T-helper 22 cell (primary cell): ENCODE measurements around the gene TTC39B.
"Not testable (repeated sequence)": the region's sequence is repeated elsewhere in the genome, so short reads cannot be mapped to it uniquely, and the experiment has no call there.

Experiments
- DNase-seq: peaks from one replicate; pipeline ENCODE4 v3.0.0-alpha.2; 2020; ENCODE audit warnings: low read depth

TTC39B gene

DNA sequence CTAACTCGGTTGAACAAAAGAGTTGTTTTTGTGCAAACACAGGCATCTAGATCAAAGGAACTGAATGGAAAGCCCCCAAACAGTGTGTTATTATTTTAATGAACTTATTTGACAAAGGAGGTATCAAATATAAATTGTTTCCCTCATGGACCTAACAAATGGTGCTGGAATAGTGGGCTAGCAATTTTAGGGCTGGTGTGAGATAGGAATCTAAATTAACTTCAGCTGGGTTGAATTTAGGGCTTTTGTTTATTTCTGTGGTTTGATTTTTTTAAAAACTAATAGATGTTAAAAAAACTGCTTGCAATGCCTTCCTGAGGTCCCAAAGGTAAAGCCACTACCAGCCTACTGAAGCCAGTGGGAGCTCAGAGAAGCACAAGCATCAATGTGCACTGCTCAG, 42.1 kb downstream of the TTC39B start:
- DNase-seq, result no peak

DNA sequence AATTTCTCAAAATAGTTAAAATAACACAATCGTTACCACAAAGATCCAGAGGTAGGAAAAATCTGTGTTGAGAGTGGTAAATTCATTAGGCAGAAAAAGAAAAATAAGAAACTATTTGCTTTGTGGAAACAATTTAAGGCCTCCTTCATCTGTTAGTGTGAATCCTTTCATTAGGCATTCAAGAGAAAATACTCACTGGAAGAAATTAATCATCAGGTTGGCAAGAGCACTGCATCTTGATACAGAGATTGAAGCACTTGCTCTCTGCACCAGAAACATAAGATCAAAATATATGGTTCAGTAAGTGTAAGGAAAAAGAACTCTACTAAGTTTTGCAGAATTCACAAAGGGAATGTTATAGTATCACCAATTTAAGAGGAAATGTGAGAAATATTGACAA, 44.4 kb downstream of the TTC39B start:
- no peak for DNase-seq

DNA sequence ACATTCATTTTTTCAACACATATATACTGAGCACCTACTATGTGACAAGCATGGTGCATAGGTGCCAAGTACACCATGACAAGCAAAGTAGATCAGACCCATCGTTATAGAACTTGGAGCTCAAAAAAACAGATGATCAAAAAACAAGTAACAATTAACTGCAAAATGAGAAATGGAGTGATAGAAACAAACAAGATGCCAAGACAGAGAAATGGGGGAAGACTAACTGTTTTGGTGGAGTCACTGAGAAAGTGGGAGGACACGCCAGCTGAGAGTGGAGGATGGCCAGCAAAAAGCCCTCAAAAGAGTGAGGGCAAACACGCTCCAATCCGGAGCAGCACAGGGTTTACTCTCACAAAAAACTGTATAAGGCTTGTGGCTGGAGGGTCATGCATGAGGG, 50.6 kb downstream of the TTC39B start:
- no peak for DNase-seq

DNA sequence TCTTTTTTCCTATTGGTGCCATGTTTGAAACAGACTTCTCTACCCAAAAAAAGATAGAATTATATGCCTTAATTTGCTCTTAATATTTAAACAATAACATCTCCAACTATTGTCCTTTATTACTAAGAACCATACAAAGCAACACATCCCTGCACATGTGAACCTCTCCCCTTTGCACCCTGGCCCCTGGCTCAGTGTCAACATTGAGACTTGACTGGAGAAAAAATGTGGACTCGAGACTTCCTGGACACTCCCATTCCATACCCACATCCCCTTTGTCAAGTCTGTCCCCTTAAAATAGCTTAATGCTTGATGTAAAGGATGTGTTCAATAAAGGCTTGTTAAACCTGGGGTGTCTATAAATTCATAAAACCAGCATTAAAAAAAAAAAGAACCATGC, 53.2 kb downstream of the TTC39B start:
- DNase-seq, result no peak

DNA sequence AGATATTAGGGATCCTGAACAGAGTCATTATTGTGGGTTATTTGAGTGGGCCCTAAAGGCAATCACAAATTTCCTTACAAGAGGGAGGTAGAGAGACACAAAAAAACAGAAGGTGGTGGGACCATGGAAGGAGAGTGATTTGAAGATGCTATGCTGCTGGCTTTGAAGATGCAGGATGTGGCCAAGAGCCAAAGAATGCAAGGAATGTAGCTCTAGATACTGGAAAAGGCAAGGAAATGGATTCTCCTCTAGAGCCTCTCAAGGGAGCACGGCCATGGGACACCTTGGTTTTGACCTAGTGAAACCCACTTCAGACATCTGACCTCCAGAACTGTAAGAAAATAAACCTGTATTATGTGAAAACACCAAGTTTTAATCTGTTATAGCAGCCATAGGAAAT, 53.8 kb downstream of the TTC39B start:
- DNase-seq, result no peak

DNA sequence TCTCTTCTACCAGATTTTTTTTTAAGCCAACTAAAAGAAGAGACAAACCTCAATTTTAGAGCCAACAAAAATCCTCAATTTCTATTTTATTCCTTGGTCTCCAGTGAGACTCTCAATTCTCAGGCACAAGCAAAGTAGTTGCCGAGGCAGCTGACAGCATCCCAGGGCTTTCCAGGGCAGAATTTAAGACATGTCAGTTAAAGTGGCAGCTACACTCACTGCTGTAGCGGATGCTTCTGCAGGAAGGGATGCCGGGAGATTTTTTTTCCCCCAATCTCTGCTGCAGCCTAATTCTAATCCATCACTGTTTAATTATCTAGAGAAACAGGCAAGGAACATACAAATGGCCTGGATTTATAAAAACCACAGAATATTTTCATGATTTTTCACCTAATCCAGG, 57.0 kb downstream of the TTC39B start:
- DNase-seq, result no peak

DNA sequence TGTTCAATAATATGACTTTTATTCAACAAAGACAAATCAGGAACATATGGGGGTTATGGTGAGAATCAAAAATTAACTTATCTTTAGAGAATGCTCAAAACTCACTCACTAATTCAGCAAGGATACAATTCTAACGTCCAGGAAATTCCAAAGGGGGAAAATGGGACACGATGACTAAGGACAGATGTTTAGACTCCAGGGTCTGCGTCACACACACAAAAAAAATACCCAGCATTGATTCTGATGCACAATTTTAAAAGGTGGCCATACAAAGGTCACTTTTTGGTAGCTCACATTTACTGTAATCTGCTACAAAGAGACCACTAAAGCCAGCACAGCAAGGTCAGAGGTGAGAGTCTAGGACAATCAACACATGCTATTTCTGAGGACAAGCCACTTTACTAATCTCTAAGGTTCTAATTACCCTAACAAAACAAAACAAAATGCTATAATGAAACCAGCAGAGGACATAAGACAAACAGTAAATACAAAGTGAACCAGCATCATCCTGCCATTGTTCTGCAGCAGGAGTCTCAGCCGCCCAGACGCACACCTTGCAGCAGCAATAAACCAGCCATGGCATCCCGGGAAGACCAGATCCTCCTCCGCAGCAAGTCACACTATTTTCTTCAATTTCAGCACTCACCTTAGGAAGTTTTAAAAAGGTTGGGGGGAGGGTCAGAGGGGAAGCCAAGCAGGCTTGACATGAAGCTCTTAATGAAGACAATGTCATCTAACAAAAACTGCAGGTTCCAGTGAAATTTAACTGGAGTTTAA, 57.8 kb downstream of the TTC39B start:
- no peak for DNase-seq

DNA sequence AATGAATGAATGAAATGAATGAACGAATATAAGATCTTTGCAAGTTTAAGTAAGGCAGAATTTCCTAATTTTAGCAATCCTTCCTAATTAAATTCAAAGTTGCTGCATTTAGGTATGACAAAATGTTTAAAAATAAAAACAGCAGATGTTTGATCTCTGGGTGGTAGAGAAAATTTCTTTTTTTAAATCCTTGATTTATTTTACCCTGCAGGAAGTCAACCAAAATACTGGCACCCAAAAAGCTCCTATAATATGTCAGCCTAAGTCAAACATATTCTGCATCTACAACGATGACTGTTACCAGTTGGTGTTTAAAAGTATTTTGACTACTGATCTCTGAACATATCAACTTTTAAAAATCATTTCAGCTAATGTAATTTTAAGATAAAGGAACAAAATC, 58.4 kb downstream of the TTC39B start:
- no peak for DNase-seq

DNA sequence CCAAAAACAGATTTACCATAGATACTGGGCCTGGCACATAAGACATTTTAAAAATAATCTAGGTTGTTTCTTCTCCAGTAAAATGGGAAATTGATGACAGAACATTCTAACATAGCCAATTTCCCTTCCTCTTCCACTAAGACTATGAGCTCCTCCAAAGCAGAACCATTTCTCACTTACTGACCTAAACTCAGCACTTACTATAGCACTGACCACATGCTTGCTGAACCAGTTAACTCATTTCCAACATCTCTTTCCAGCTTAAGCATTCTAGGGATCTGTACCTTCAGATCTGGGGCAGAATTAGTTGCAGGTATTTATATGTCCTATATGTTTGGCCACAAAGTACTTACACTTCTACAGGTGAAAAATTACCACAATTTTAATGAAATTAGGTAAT, 58.9 kb downstream of the TTC39B start:
- DNase-seq, result no peak

DNA sequence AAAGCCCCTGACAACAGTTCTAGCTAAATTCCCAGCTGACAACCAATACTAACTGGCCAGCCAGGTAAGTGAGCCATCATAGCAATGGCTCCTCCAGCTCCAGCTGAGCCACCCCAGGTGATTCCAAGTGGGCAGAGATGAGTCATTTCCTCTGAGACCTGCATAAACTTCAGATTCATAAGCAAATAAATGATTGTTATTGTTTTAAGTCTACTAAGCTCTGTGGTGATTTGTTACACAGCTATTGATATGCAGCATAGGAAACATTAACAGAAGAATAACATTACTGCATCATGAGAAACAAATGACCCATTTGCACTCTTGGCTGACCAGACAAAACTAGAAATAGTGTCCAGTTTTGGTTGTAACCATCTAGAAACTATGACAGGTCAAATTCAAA, 60.3 kb downstream of the TTC39B start:
- no peak for DNase-seq

DNA sequence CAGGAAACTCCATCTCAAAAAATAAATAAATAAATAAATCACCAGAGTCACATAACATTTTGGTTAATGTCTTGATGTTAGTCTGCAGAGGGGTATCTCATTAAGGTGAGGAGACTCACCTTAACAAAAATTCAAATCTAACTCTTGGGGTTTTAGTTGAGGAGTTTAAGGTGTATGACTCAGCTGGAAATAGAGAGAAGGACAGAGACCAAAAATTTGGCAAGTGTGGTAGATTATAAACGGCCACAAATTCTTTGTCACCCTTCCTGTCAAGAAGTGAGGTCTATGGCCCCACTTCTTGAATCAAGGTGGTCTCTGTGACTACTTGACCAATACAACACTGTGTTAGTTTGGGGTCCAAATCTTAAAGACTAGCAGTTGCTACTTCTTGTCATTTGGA, 60.8 kb downstream of the TTC39B start:
- DNase-seq, result no peak

DNA sequence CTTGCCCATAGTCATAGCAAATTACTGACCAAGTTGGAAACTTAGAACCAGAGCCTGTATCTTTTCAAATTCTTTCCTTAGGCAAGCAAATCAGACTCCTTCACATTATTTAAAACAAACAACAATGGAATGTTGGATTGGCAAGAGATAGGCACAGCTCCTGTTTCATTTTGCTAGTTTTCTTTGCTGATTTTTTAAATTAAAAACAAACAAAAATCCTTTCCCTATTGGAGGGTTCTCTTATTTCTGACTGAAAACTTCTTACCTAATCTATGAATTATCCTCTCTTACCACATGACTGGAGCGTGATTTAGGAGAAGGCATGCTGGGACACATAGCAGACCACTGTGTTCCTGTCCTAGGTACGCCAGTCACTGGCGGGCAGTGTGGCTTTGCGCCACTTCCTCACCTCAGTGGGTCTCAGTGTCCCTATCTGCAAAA, 63.0 kb downstream of the TTC39B start:
- no peak for DNase-seq

DNA sequence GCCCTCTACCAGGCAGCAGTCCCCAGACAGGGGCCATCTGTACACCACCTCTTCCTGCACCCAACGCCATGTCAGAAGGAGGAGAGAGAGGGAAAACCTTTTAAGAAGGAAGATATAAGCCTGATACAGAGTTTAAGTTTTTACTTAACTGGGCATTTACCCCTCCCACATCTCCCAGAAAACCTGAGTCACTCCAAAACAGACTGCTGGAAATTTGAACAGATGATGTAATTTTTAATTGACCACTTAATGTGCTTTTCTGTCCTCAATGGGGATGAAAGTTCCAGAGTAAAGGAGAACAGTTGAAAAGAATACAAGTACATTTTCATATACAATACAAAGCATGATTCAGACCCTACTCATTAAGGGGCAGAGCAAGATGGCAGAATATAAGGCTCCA, 63.9 kb downstream of the TTC39B start:
- DNase-seq, result no peak

DNA sequence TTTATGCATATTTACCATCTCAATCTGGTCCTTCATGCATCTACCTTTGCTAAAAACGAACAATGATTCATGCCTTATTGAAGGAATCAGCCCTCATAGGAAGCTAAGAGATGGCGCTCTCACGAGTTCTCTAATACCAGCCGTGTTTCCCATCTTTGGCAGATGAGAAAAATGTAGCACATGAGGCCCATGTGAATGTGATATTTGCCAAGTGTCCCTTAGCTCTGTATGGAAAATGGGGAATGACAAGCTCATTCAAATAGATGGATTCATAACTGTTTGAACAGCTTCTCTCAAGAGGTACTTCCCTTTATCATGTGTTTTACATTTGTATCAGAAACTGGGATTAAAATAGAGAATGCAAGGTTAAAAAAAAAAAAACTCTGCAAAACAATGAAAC, 66.1 kb downstream of the TTC39B start:
- DNase-seq, result no peak

DNA sequence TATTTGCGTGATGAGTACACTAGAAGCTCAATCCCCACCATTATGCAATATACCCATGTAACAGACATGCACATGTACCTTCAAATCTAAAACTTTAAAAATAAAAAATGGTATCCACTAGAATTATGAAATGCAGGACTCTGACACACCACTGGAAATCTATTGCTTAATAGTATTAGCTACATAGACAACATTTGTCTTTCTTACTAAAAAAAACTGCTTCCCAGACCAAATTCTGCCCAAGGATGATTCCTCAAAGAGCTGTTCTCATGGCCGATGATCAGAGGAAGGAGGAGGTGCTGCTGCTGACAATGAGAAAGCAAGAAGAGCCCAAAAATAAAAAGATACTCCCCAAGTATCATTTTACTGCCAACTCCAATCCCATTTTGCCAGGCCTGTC, 67.2 kb downstream of the TTC39B start:
- no peak for DNase-seq

DNA sequence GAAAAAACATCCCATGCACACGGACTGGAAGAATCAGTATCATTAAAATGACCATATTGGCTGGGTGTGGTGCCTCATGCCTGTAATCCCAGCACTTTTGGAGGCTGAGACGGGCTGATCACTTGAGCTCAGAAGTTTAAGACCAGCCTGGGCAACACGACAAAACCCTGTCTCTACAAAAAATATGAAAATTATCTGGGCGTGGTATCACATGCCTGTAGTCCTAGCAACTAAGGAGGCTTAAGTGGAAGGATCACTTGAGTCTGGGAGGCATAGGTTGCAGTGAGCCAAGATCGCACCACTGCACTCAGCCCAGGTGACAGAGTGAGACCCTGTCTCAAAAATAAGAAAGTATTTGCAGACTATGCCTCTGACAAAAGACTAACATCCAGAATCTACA, 68.4 kb downstream of the TTC39B start:
- no peak for DNase-seq

DNA sequence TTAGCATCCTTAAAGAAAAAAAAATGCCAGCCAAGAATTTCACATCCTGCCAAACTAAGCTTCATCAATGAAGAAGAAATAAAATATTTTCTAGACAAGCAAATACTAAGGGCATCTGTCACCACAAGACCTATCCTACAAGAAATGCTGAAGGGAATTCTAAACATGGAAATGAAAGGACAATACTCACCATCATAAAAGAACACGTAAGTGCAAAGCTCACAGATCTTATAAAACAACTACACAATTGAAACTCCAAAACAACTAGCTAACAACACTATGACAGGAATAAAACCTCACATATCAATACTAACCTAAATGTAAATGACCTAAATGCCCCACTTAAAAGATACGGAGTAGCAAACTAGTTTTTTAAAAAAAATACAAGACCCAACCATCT, 71.4 kb downstream of the TTC39B start:
- DNase-seq, result no peak

DNA sequence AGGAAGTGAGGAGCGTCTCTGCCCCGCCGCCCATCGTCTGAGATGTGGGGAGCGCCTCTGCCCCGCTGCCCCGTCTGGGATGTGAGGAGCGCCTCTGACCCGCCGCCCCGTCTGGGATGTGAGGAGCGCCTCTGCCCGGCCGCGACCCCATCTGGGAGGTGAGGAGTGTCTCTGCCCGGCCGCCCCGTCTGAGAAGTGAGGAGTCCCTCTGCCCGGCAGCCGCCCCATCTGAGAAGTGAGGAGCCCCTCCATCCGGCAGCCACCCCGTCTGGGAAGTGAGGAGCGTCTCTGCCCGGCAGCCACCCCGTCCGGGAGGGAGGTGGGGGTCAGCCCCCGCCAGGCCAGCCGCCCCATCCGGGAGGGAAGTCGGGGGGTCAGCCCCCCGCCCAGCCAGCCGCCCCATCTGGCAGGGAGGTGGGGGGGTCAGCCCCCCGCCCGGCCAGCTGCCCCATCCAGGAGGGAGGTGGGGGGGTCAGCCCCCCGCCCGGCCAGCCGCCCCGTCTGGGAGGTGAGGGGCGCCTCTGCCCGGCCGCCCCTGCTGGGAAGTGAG, 73.0 kb downstream of the TTC39B start:
- DNase-seq, result not testable (repeated sequence)

DNA sequence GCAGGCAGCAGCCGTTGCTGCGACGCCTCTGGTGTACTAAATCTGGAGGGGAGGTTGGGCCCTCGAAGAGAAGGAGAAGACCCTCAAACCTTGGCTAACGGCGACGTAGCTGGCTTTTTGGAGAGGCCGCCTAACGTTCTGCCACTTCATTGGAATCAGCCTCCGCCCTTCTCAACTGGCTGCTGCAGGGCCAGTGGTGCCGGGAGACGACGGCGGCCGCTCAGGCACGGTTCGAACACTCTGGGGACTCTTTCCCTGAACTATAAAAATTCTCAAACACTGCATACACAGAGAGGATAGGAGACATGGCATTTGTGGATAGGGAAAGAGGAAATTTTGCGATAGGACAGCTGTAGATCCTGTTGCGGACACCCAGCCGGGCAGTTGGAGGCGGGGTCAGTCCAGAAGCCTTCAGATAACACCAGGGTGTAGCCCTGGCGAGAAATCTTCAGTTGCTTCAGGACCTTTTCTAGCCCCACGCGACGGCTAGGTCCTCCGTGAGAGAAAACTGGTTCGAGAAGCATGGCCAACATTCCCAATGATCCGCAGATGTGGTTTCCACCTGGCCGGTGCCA, 74.2 kb downstream of the TTC39B start:
- DNase-seq, result not testable (repeated sequence)

DNA sequence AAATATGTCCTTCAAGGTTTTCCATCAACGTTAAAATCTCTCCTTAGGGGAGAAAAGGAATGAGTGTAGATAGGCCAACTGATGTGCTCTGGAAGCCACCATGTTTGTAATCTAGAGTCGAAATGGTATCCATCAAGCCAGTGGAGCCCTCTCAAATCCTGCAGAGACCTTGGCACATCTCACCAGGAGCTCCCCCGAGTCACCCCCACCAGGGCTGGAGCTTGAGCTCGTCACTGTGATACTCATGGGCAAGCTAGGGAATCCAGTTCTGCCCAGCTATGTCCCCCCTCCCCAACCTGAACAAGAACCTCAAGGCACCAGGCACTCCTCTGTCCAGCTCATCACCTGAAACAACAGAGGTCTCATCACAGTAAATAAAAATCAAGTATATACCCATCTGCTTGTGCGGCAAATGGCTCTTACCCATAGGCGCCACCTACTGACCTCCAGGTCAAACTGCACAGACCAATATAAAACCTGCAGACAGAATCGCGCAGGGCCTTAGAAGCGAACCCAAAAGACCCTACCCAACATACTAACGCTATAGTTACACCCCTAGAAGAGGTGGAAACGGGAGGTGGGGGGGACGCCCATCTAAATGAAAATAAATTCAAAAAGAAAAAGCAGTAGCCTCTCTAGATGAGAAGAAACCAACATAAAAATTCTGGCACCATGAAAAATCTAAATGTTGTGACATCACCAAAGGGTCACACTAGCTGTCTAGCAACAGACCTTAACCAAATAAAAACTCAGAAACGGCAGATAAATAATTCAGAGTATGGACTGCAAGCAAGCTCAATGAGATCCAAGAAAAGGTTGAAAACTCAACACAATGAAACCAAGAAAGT, 75.0 kb downstream of the TTC39B start:
- DNase-seq, result no peak

DNA sequence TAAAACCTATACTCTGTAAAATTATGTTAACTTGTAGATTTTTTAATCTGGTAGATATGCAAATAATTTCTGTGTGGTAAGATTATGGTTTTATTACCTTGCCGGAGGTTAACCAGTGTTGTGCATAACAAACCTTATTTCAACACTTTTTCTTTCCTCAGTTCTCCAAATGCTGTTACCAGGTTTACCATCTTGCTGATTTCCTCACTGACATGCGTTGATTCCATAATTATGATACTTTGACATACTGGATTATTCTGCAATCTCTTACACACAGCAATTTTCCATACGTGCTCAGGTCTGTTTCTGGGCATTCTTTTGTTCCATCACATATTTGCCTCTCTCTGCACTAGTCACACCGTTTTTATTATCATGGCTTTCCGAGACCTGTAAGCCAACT, 77.6 kb downstream of the TTC39B start:
- DNase-seq, result no peak

DNA sequence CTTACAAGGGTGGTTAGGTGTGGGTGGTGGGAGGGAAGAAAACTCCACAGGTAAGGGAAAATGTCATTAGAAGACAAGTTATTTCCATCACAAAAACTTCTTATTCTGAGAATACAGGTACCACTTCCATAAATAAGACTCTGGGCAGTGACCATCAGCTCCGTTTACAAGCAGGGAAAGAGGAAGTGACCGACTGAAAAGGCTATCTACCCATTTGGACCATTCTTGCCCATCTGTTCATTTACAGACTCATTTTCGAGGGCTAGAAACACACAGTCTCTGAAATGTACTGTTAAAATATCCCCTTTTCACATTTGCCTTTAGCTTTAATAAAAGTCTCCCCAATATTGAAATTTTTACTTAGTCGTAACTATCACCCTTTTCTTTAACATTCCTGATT, 79.5 kb downstream of the TTC39B start:
- DNase-seq, result no peak

DNA sequence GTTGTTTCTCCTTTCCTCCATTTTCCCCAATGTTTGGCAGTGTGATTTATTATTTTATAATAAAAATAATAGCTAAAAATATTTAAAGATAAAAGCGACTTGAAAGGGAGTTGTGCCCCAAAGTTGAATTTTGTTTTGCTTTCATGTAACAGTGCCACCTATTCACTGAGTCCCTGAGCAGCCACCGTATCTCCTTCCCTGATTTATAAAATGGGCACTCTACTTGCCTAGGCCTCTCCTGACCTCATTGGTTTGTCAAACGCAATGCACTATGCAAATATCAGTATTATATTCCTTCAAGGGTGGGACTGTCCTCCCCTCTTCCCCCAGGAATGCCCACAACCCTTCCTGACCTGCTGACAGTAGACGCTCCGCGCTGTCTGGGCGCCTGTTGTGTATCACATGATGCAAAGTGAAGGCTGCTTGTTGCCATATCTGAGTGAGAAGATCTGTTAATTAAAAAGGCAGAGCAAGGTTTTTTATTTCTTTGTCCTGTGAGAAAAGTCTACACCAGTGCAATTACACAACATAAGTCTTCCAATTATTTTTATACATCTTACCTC, 81.4 kb downstream of the TTC39B start:
- DNase-seq, result no peak
